ENCODE data around the gene PUM2. TPM values are rescaled to one million over a fixed set of nuclear protein-coding genes. Genes with fewer than 3 reads are reported as not detected.

The PUM2 gene
- total and polyA plus RNA-seq, 5 donors from 2014 or later = 15.1 to 131 (median 19.5) TPM

DNA sequence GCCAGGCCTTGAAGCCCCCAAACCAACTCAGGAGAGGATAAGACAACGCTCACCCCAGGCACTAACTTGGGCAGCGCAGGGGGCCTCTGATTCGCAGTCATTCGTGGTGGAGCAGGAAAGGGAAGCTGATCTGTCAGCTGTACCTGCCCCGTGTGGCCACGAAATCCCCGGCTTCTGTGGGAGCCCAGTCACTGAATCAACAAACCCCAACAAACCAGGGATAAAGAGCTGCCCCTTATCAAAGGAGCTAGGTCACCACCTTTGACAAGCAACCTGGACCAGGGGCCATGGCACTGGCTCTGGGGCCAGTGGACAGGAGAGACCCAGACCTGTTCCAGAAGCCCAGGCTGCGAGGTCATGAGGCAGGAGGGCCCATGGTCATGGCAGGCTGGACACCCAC, 140.2 kb downstream of the PUM2 start:
- no peak for ATAC-seq (ENCODE audit: low read depth in 2 of 2)
- no peaks in the 10 kb centered on the region for H3K9me3 Mint-ChIP-seq
- Histone ChIP-seq H3K36me3 (ENCODE audit: control insufficient read depth, insufficient read depth, low read length) (no peaks in the 10 kb centered on the region), H3K9me3 (ENCODE audit: control insufficient read depth in 2 of 2, low read length in 2 of 2) (no peaks in the 10 kb centered on the region), H3K4me1 (ENCODE audit: control insufficient read depth, insufficient read depth, low read length, poor library complexity, severe bottlenecking) (no peaks in the 10 kb centered on the region), H3K4me3 (ENCODE audit: low read depth, low read length) (no peak overlapping the region), H3K27me3 (ENCODE audit: control insufficient read depth, insufficient read depth, low read length) (no peaks in the 10 kb centered on the region), H3K27ac (ENCODE audit: insufficient read depth, low read length, poor library complexity, severe bottlenecking) (no peak overlapping the region)
- DNase-seq = no peak
- no peak overlapping the region for H3K4me3 Mint-ChIP-seq
- no peak overlapping the region for H3K27ac Mint-ChIP-seq
- peaks cover 5% of the 10 kb centered on the region for H3K27me3 Mint-ChIP-seq
- H3K36me3 Mint-ChIP-seq = no peaks in the 10 kb centered on the region
- H3K4me1 Mint-ChIP-seq = no peaks in the 10 kb centered on the region

- H3K27ac ChIP-seq (ENCODE audit: insufficient read depth, low read length, poor library complexity, severe bottlenecking) = no peak overlapping the region
- H3K36me3 ChIP-seq (ENCODE audit: control insufficient read depth, insufficient read depth, low read length) = no peaks in the 10 kb centered on the region
- Mint-ChIP-seq H3K36me3 (no peaks in the 10 kb centered on the region), H3K9me3 (no peaks in the 10 kb centered on the region), H3K27ac (no peak overlapping the region), H3K4me1 (no peaks in the 10 kb centered on the region), H3K4me3 (no peak overlapping the region), H3K27me3 (peaks cover under 1% of the 10 kb centered on the region)
- ATAC-seq (ENCODE audit: low read depth in 2 of 2) = no peak
- no peak for DNase-seq
- no peaks in the 10 kb centered on the region for H3K27me3 ChIP-seq (ENCODE audit: control insufficient read depth, insufficient read depth, low read length)
- no peaks in the 10 kb centered on the region for H3K9me3 ChIP-seq (ENCODE audit: control insufficient read depth in 2 of 2, low read length in 2 of 2)
- no peaks in the 10 kb centered on the region for H3K4me1 ChIP-seq (ENCODE audit: control insufficient read depth, insufficient read depth, low read length, poor library complexity, severe bottlenecking)
- no peak overlapping the region for H3K4me3 ChIP-seq (ENCODE audit: low read depth, low read length)
Observed at GRCh38 chr2:20209373-20210109, 141.1 kb downstream of the PUM2 start.

GRCh38 chr2:20208476-20208859, 142.2 kb downstream of the PUM2 start:
- H3K4me3 Mint-ChIP-seq = no peak overlapping the region
- no peak for ATAC-seq (ENCODE audit: low read depth in 2 of 2)
- H3K4me1 Mint-ChIP-seq = no peaks in the 10 kb centered on the region
- no peak overlapping the region for H3K27ac Mint-ChIP-seq
- H3K27me3 Mint-ChIP-seq = no peaks in the 10 kb centered on the region
- no peaks in the 10 kb centered on the region for H3K36me3 ChIP-seq (ENCODE audit: control insufficient read depth, insufficient read depth, low read length)
- H3K9me3 Mint-ChIP-seq = no peaks in the 10 kb centered on the region
- no peaks in the 10 kb centered on the region for H3K4me1 ChIP-seq (ENCODE audit: control insufficient read depth, insufficient read depth, low read length, poor library complexity, severe bottlenecking)
- no peaks in the 10 kb centered on the region for H3K36me3 Mint-ChIP-seq
- H3K9me3 ChIP-seq (ENCODE audit: control insufficient read depth in 2 of 2, low read length in 2 of 2) = no peaks in the 10 kb centered on the region
- DNase-seq = no peak
- H3K27me3 ChIP-seq (ENCODE audit: control insufficient read depth, insufficient read depth, low read length) = no peaks in the 10 kb centered on the region
- H3K27ac ChIP-seq (ENCODE audit: insufficient read depth, low read length, poor library complexity, severe bottlenecking) = no peak overlapping the region
- H3K4me3 ChIP-seq (ENCODE audit: low read depth, low read length) = no peak overlapping the region

DNA sequence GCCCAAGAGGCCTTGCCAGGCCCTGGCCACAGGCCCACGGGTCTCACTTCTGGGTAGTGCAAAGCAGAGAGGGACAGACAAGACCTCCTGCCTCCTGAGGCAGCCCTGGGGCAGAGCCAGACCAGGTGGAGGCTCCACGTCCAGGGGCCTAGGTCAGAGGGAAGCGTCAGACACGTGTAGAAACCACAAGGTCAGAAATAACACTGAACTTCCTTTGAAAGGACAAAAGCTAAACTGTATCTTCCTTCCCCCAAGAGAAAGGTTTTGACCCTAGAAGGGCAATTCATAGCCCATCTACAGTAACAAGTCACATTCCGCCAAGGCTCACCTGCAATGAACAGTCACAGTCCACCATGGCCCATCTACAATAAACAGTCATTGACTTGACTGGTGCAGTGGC, 143.6 kb downstream of the PUM2 start:
- no peak overlapping the region for H3K27ac Mint-ChIP-seq
- no peaks in the 10 kb centered on the region for H3K36me3 ChIP-seq (ENCODE audit: control insufficient read depth, insufficient read depth, low read length)
- no peak overlapping the region for H3K4me3 ChIP-seq (ENCODE audit: low read depth, low read length)
- no peak overlapping the region for H3K27ac ChIP-seq (ENCODE audit: insufficient read depth, low read length, poor library complexity, severe bottlenecking)
- no peak overlapping the region for H3K4me3 Mint-ChIP-seq
- no peaks in the 10 kb centered on the region for H3K4me1 Mint-ChIP-seq
- H3K27me3 Mint-ChIP-seq = no peaks in the 10 kb centered on the region
- ATAC-seq (ENCODE audit: low read depth in 2 of 2) (no peak), DNase-seq (no peak)
- no peaks in the 10 kb centered on the region for H3K36me3 Mint-ChIP-seq
- H3K9me3 ChIP-seq (ENCODE audit: control insufficient read depth in 2 of 2, low read length in 2 of 2) = no peaks in the 10 kb centered on the region
- H3K27me3 ChIP-seq (ENCODE audit: control insufficient read depth, insufficient read depth, low read length) = no peaks in the 10 kb centered on the region
- H3K4me1 ChIP-seq (ENCODE audit: control insufficient read depth, insufficient read depth, low read length, poor library complexity, severe bottlenecking) = no peaks in the 10 kb centered on the region
- no peaks in the 10 kb centered on the region for H3K9me3 Mint-ChIP-seq

DNA sequence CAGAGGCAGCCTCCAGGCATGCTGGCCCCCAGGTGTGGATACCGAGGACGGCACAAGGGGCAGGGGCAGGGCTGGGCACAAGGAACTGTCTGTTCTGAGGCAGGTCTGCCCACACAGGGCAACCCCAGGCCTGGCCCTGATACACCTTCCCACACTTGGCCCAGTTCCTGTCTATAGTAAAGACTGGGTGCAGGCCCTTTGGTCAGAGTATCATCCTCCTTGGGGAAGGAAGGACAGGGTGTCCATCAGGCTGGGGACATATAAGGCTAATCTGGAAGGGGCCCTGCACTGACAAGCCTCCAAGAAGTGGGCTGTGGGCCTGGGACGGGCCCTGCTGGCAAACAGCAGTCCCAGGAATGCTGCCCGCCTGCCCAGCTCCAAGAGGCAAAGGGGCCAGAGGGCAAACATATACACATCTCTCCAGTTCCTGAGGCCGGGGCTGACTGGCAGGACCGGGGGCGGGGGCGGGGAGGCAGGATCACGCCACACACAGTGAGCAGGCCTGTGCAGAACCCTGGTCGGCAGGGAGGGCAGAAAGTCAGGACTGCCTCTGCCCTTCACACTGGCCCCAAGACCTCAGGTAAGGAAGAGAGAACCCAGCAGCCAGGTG, 144.6 kb downstream of the PUM2 start:
- Histone ChIP-seq H3K4me1 (ENCODE audit: control insufficient read depth, insufficient read depth, low read length, poor library complexity, severe bottlenecking) (no peaks in the 10 kb centered on the region), H3K27me3 (ENCODE audit: control insufficient read depth, insufficient read depth, low read length) (no peaks in the 10 kb centered on the region), H3K9me3 (ENCODE audit: control insufficient read depth in 2 of 2, low read length in 2 of 2) (no peaks in the 10 kb centered on the region), H3K36me3 (ENCODE audit: control insufficient read depth, insufficient read depth, low read length) (no peaks in the 10 kb centered on the region), H3K27ac (ENCODE audit: insufficient read depth, low read length, poor library complexity, severe bottlenecking) (no peak overlapping the region), H3K4me3 (ENCODE audit: low read depth, low read length) (no peak overlapping the region)
- Mint-ChIP-seq H3K27ac (no peak overlapping the region), H3K27me3 (no peaks in the 10 kb centered on the region), H3K4me1 (no peaks in the 10 kb centered on the region), H3K9me3 (no peaks in the 10 kb centered on the region), H3K36me3 (no peaks in the 10 kb centered on the region), H3K4me3 (no peak overlapping the region)
- ATAC-seq (ENCODE audit: low read depth in 2 of 2) (no peak), DNase-seq (no peak)

- Histone ChIP-seq H3K4me3 (ENCODE audit: low read depth, low read length) (no peak overlapping the region), H3K36me3 (ENCODE audit: control insufficient read depth, insufficient read depth, low read length) (no peaks in the 10 kb centered on the region), H3K4me1 (ENCODE audit: control insufficient read depth, insufficient read depth, low read length, poor library complexity, severe bottlenecking) (no peaks in the 10 kb centered on the region), H3K27me3 (ENCODE audit: control insufficient read depth, insufficient read depth, low read length) (no peaks in the 10 kb centered on the region), H3K27ac (ENCODE audit: insufficient read depth, low read length, poor library complexity, severe bottlenecking) (no peak overlapping the region), H3K9me3 (ENCODE audit: control insufficient read depth in 2 of 2, low read length in 2 of 2) (no peaks in the 10 kb centered on the region)
- H3K27me3 Mint-ChIP-seq = no peaks in the 10 kb centered on the region
- no peak overlapping the region for H3K4me3 Mint-ChIP-seq
- H3K36me3 Mint-ChIP-seq = no peaks in the 10 kb centered on the region
- no peaks in the 10 kb centered on the region for H3K4me1 Mint-ChIP-seq
- no peaks in the 10 kb centered on the region for H3K9me3 Mint-ChIP-seq
- no peak overlapping the region for H3K27ac Mint-ChIP-seq
- DNase-seq (no peak), ATAC-seq (ENCODE audit: low read depth in 2 of 2) (no peak)
Observed at GRCh38 chr2:20205069-20205468, 145.6 kb downstream of the PUM2 start.

DNA sequence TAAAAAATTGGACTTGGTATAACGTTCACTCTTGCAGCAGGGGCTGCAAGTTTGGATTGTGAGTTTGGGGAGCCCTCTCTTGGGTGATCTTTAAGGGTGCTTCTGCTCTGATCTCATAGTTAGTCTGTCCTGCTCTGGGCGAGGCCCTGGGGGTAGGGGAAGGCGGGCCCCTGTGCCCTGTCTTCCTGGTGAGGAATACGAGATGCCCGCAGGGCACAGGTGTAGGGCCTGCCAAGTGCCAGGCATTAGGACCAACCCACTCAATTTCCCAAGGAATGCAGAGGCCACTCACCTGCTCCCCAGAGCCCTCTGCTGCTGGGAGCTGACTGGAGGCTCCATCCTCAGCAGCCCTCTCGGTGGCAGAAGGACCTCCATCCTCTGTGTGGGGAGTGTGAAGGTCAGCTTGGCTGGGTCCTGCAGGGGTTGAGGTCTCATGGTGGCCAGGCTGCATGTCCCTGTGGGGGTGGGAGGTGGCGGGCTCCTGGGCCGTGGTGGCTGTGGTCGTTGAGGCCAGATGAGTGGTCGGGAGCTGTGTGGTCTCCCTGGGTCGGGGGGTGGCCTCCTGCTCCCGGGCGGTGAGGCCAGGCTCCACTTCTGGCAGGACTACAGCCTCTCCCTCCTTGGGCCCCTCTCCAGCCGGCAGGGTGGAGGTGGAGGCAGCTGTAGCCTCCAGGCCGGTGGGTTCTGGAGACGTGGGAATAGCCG, 147.0 kb downstream of the PUM2 start:
- Histone ChIP-seq H3K36me3 (ENCODE audit: control insufficient read depth, insufficient read depth, low read length) (no peaks in the 10 kb centered on the region), H3K27ac (ENCODE audit: insufficient read depth, low read length, poor library complexity, severe bottlenecking) (no peak overlapping the region), H3K27me3 (ENCODE audit: control insufficient read depth, insufficient read depth, low read length) (no peaks in the 10 kb centered on the region), H3K9me3 (ENCODE audit: control insufficient read depth in 2 of 2, low read length in 2 of 2) (no peaks in the 10 kb centered on the region), H3K4me1 (ENCODE audit: control insufficient read depth, insufficient read depth, low read length, poor library complexity, severe bottlenecking) (no peaks in the 10 kb centered on the region), H3K4me3 (ENCODE audit: low read depth, low read length) (no peak overlapping the region)
- ATAC-seq (ENCODE audit: low read depth in 2 of 2) (no peak), DNase-seq (no peak)
- Mint-ChIP-seq H3K36me3 (no peaks in the 10 kb centered on the region), H3K4me1 (no peaks in the 10 kb centered on the region), H3K4me3 (no peak overlapping the region), H3K27ac (no peak overlapping the region), H3K9me3 (no peaks in the 10 kb centered on the region), H3K27me3 (no peaks in the 10 kb centered on the region)

GRCh38 chr2:20203072-20203471, 147.6 kb downstream of the PUM2 start:
- H3K27ac ChIP-seq (ENCODE audit: insufficient read depth, low read length, poor library complexity, severe bottlenecking) = no peak overlapping the region
- H3K9me3 ChIP-seq (ENCODE audit: control insufficient read depth in 2 of 2, low read length in 2 of 2) = no peaks in the 10 kb centered on the region
- Mint-ChIP-seq H3K36me3 (no peaks in the 10 kb centered on the region), H3K27ac (no peak overlapping the region), H3K27me3 (no peaks in the 10 kb centered on the region), H3K9me3 (no peaks in the 10 kb centered on the region), H3K4me1 (no peaks in the 10 kb centered on the region), H3K4me3 (no peak overlapping the region)
- DNase-seq = no peak
- no peaks in the 10 kb centered on the region for H3K27me3 ChIP-seq (ENCODE audit: control insufficient read depth, insufficient read depth, low read length)
- no peak overlapping the region for H3K4me3 ChIP-seq (ENCODE audit: low read depth, low read length)
- no peak for ATAC-seq (ENCODE audit: low read depth in 2 of 2)
- H3K36me3 ChIP-seq (ENCODE audit: control insufficient read depth, insufficient read depth, low read length) = no peaks in the 10 kb centered on the region
- H3K4me1 ChIP-seq (ENCODE audit: control insufficient read depth, insufficient read depth, low read length, poor library complexity, severe bottlenecking) = no peaks in the 10 kb centered on the region

All from CD4-positive, CD25-positive, alpha-beta regulatory T cell (primary cell).